ENCODE measurements around the gene ELOA. TPM values are rescaled to one million over a fixed set of nuclear protein-coding genes. Genes with fewer than 3 reads are reported as not detected.

The ELOA gene
- 29.5 and 31.1 TPM in 2 replicates for total RNA-seq (2014; rRNA removed; shearing (Covaris generic))
- 15.2 and 19.8 TPM in 2 replicates for polyA plus RNA-seq (2014; cell fraction: nucleus; rRNA removed)

GRCh38 chr1:23743287-23744152, at the start of gene ELOA:
Gene ELOA, plus strand, starts transcription at chr1:23743471. Its CDS starts 33 bp downstream, at chr1:23743504.
- peak; percentile 33 for DNase-seq (ENCODE audit: extremely low read depth, low read depth)

- no peak for DNase-seq (ENCODE audit: extremely low read depth, low read depth)
Observed at GRCh38 chr1:23693599-23693998, 49.7 kb upstream of the ELOA start.

GRCh38 chr1:23694371-23694770, 48.9 kb upstream of the ELOA start:
- DNase-seq (ENCODE audit: extremely low read depth, low read depth), result no peak

- DNase-seq (ENCODE audit: extremely low read depth, low read depth), result no peak
Observed at GRCh38 chr1:23695667-23696066, 47.6 kb upstream of the ELOA start.

- DNase-seq (ENCODE audit: extremely low read depth, low read depth), result no peak
Observed at GRCh38 chr1:23696335-23696989, 46.8 kb upstream of the ELOA start.

GRCh38 chr1:23698466-23698865, 44.8 kb upstream of the ELOA start:
- DNase-seq (ENCODE audit: extremely low read depth, low read depth), result no peak

GRCh38 chr1:23699280-23700179, 43.7 kb upstream of the ELOA start:
- DNase-seq (ENCODE audit: extremely low read depth, low read depth), result no peak

GRCh38 chr1:23701310-23701709, 42.0 kb upstream of the ELOA start:
- no peak for DNase-seq (ENCODE audit: extremely low read depth, low read depth)

GRCh38 chr1:23701996-23702395, 41.3 kb upstream of the ELOA start:
- no peak for DNase-seq (ENCODE audit: extremely low read depth, low read depth)

GRCh38 chr1:23704834-23705495, 38.3 kb upstream of the ELOA start:
- no peak for DNase-seq (ENCODE audit: extremely low read depth, low read depth)

- DNase-seq (ENCODE audit: extremely low read depth, low read depth), result no peak
Observed at GRCh38 chr1:23709229-23709628, 34.0 kb upstream of the ELOA start.

GRCh38 chr1:23718482-23718881, 24.8 kb upstream of the ELOA start:
- DNase-seq (ENCODE audit: extremely low read depth, low read depth), result peak; percentile 35

- DNase-seq (ENCODE audit: extremely low read depth, low read depth), result no peak
Observed at GRCh38 chr1:23719162-23719820, 24.0 kb upstream of the ELOA start.

- DNase-seq (ENCODE audit: extremely low read depth, low read depth), result no peak
Observed at GRCh38 chr1:23720256-23720995, 22.8 kb upstream of the ELOA start.

- no peak for DNase-seq (ENCODE audit: extremely low read depth, low read depth)
Observed at GRCh38 chr1:23722652-23723051, 20.6 kb upstream of the ELOA start.

GRCh38 chr1:23726686-23727085, 16.6 kb upstream of the ELOA start:
- DNase-seq (ENCODE audit: extremely low read depth, low read depth), result no peak

- no peak for DNase-seq (ENCODE audit: extremely low read depth, low read depth)
Observed at GRCh38 chr1:23727362-23727811, 15.9 kb upstream of the ELOA start.

- no peak for DNase-seq (ENCODE audit: extremely low read depth, low read depth)
Observed at GRCh38 chr1:23732363-23733224, 10.7 kb upstream of the ELOA start.
